ENCODE data around the gene SH2D1B.

GRCh38 chr1:162430583-162430982 lies 18.6 kb upstream of the SH2D1B start:
- TF ChIP-seq GATA2 (IDR thresholded peaks at IDR 0.05; ENCODE audit: insufficient read depth, insufficient read length, low read depth, low read length) (no peak), POLR2A (IDR thresholded peaks at IDR 0.05; ENCODE audit: low read depth, low read length) (no peak), EZH2 (IDR thresholded peaks at IDR 0.05; ENCODE audit: borderline replicate concordance, low read depth, low read length, severe bottlenecking) (no peak), MAX (IDR thresholded peaks at IDR 0.05; ENCODE audit: insufficient read depth, insufficient read length) (no peak), FOS (IDR thresholded peaks at IDR 0.05; ENCODE audit: borderline replicate concordance, insufficient read depth, low read length) (no peak), POLR2AphosphoS5 (IDR thresholded peaks at IDR 0.05; ENCODE audit: insufficient read depth, low read depth, low read length) (no peak), JUN (IDR thresholded peaks at IDR 0.05; ENCODE audit: borderline replicate concordance, insufficient read depth, insufficient read length, low read depth) (no peak)
- TF ChIP-seq, protein P1, sequence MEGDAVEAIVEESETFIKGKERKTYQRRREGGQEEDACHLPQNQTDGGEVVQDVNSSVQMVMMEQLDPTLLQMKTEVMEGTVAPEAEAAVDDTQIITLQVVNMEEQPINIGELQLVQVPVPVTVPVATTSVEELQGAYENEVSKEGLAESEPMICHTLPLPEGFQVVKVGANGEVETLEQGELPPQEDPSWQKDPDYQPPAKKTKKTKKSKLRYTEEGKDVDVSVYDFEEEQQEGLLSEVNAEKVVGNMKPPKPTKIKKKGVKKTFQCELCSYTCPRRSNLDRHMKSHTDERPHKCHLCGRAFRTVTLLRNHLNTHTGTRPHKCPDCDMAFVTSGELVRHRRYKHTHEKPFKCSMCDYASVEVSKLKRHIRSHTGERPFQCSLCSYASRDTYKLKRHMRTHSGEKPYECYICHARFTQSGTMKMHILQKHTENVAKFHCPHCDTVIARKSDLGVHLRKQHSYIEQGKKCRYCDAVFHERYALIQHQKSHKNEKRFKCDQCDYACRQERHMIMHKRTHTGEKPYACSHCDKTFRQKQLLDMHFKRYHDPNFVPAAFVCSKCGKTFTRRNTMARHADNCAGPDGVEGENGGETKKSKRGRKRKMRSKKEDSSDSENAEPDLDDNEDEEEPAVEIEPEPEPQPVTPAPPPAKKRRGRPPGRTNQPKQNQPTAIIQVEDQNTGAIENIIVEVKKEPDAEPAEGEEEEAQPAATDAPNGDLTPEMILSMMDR (IDR thresholded peaks at IDR 0.05; ENCODE audit: extremely low read depth in 1 of 2, insufficient read depth in 1 of 2, low read depth in 1 of 2, low read length in 2 of 2), result no peak
